WTC11 (cell line): Measurements from ENCODE around the gene FKBP5. TPM values are rescaled to one million over a fixed set of nuclear protein-coding genes. Genes with fewer than 3 reads are reported as not detected.

ENCODE experiments used
- ATAC-seq: fragments of 200-7000 bp; cut with Tn5 transposase; 2 replicates; pipeline ENCODE4 v1.10.0; 2021; ENCODE audit warnings: mild to moderate bottlenecking, moderate library complexity
- CTCF ChIA-PET: fragments of 300-600 bp; sonication (Branson Sonifier 250); formaldehyde crosslinking; loops from one replicate; lab custom pipeline; 2021; ENCODE audit warnings: antibody characterized with exemption; lab: Charles Lee
- POLR2A ChIA-PET: fragments of 350-600 bp; sonication (Branson Sonifier 250); formaldehyde crosslinking; loops from one replicate; lab custom pipeline; 2021; ENCODE audit warnings: antibody characterized with exemption; lab: Charles Lee
- DNase-seq: peaks from one replicate; pipeline ENCODE4 v3.0.0; 2021; ENCODE audit warnings: low spot score
- H3K27ac Mint-ChIP-seq: 2 replicates; pipeline ENCODE4 v1.8.0; 2021; ENCODE audit warnings: mixed read lengths
- H3K27me3 Mint-ChIP-seq: 2 replicates; pipeline ENCODE4 v1.8.0; 2021; ENCODE audit warnings: low read depth, mild to moderate bottlenecking, moderate library complexity, mixed read lengths
- H3K36me3 Mint-ChIP-seq: 2 replicates; pipeline ENCODE4 v1.8.0; 2021; ENCODE audit warnings: mixed read lengths
- H3K4me1 Mint-ChIP-seq: 2 replicates; pipeline ENCODE4 v1.8.0; 2022; ENCODE audit warnings: mixed read lengths
- H3K4me3 Mint-ChIP-seq: 2 replicates; pipeline ENCODE4 v1.8.0; 2021; ENCODE audit warnings: mild to moderate bottlenecking, moderate library complexity, mixed read lengths
- H3K9me3 Mint-ChIP-seq: 2 replicates; pipeline ENCODE4 v1.8.0; 2021; ENCODE audit warnings: mixed read lengths
- CREB1 ChIP-seq: sonication (generic); formaldehyde crosslinking; IDR thresholded peaks from 2 replicates; pipeline ENCODE4 v1.8.0; 2023; ENCODE audit warnings: mild to moderate bottlenecking, missing genetic modification reagents
- CREM ChIP-seq: sonication (generic); formaldehyde crosslinking; IDR thresholded peaks from 2 replicates; pipeline ENCODE4 v1.8.1; 2022; ENCODE audit warnings: mild to moderate bottlenecking, missing genetic modification reagents, moderate library complexity
- ETV6 ChIP-seq: sonication (generic); formaldehyde crosslinking; IDR thresholded peaks from 2 replicates; pipeline ENCODE4 v1.8.1; 2022; ENCODE audit warnings: mild to moderate bottlenecking, missing genetic modification reagents
- FOXK1 ChIP-seq: sonication (generic); formaldehyde crosslinking; IDR thresholded peaks from 2 replicates; pipeline ENCODE4 v1.8.0; 2022; ENCODE audit warnings: mild to moderate bottlenecking, moderate library complexity, missing genetic modification reagents
- GRHL2 ChIP-seq: fragments of 250-450 bp; sonication (Bioruptor Pico); IDR thresholded peaks from 2 replicates; pipeline ENCODE4 v1.8.0; 2022; ENCODE audit warnings: mild to moderate bottlenecking, moderate library complexity; ENCODE audit not compliant: insufficient replicate concordance, severe bottlenecking
- GTF2I ChIP-seq: fragments of 250-450 bp; sonication (Bioruptor Pico); conservative IDR thresholded peaks from 2 replicates; pipeline ENCODE4 v1.4.0; 2021; ENCODE audit warnings: mild to moderate bottlenecking
- NFATC4 ChIP-seq: fragments of 250-450 bp; sonication (Bioruptor Pico); IDR thresholded peaks from 2 replicates; pipeline ENCODE4 v1.9.0; 2021; ENCODE audit warnings: mild to moderate bottlenecking
- OVOL2 ChIP-seq: fragments of 250-450 bp; sonication (Bioruptor Pico); IDR thresholded peaks from 2 replicates; pipeline ENCODE4 v1.9.0; 2021; ENCODE audit warnings: mild to moderate bottlenecking, borderline replicate concordance
- PRDM15 ChIP-seq: sonication (generic); formaldehyde crosslinking; IDR thresholded peaks from 2 replicates; pipeline ENCODE4 v1.8.0; 2022; ENCODE audit warnings: missing genetic modification reagents
- PRRX2 ChIP-seq: fragments of 250-450 bp; sonication (Bioruptor Pico); IDR thresholded peaks from 2 replicates; pipeline ENCODE4 v1.8.0; 2021; ENCODE audit warnings: mild to moderate bottlenecking
- RELA ChIP-seq: sonication (generic); formaldehyde crosslinking; IDR thresholded peaks from 2 replicates; pipeline ENCODE4 v1.8.1; 2022; ENCODE audit warnings: missing genetic modification reagents, mild to moderate bottlenecking, borderline replicate concordance
- SMAD4 ChIP-seq: sonication (generic); formaldehyde crosslinking; IDR thresholded peaks from 2 replicates; pipeline ENCODE4 v1.8.0; 2022; ENCODE audit warnings: mild to moderate bottlenecking, missing genetic modification reagents
- SOX15 ChIP-seq: fragments of 250-450 bp; sonication (Bioruptor Pico); IDR thresholded peaks from 2 replicates; pipeline ENCODE4 v1.9.0; 2021; ENCODE audit warnings: mild to moderate bottlenecking
- SP1 ChIP-seq: sonication (generic); formaldehyde crosslinking; conservative IDR thresholded peaks from 2 replicates; pipeline ENCODE4 v1.8.1; 2022; ENCODE audit warnings: missing genetic modification reagents
- TEAD1 ChIP-seq: sonication (generic); formaldehyde crosslinking; IDR thresholded peaks from 2 replicates; pipeline ENCODE4 v1.8.0; 2022; ENCODE audit warnings: mild to moderate bottlenecking, missing genetic modification reagents
- TEAD4 ChIP-seq: sonication (generic); formaldehyde crosslinking; IDR thresholded peaks from 2 replicates; pipeline ENCODE4 v1.8.0; 2022; ENCODE audit warnings: mild to moderate bottlenecking, missing genetic modification reagents
- ZNF121 ChIP-seq: sonication (generic); formaldehyde crosslinking; IDR thresholded peaks from 2 replicates; pipeline ENCODE4 v1.8.0; 2023; ENCODE audit warnings: missing genetic modification reagents
- ZNF138 ChIP-seq: sonication (generic); formaldehyde crosslinking; conservative IDR thresholded peaks from 2 replicates; pipeline ENCODE4 v1.8.1; 2022; ENCODE audit warnings: mild to moderate bottlenecking, moderate library complexity, missing genetic modification reagents
- ZNF232 ChIP-seq: sonication (generic); formaldehyde crosslinking; IDR thresholded peaks from 2 replicates; pipeline ENCODE4 v1.8.0; 2022; ENCODE audit warnings: mild to moderate bottlenecking, missing genetic modification reagents
- ZNF425 ChIP-seq: fragments of 250-450 bp; sonication (Bioruptor Pico); conservative IDR thresholded peaks from 2 replicates; pipeline ENCODE4 v1.9.0; 2021; ENCODE audit warnings: mild to moderate bottlenecking
- ZNF671 ChIP-seq: fragments of 250-450 bp; sonication (Bioruptor Pico); IDR thresholded peaks from 2 replicates; pipeline ENCODE4 v1.8.0; 2021; ENCODE audit warnings: mild to moderate bottlenecking
- total RNA-seq: library from RNA; stranded (reverse); gene quantifications from 3 replicates; pipeline ENCODE4 v1.2.3, GENCODE V29; 2021
- TF ChIP-seq, protein P1 (sequence below): sonication (generic); formaldehyde crosslinking; IDR thresholded peaks from 2 replicates; pipeline ENCODE4 v1.8.1; 2023; ENCODE audit warnings: mild to moderate bottlenecking, missing genetic modification reagents
- TF ChIP-seq, protein P2 (sequence below): fragments of 250-450 bp; sonication (Bioruptor Pico); IDR thresholded peaks from 2 replicates; pipeline ENCODE4 v2.1.2; 2022; ENCODE audit warnings: mild to moderate bottlenecking, moderate library complexity
- TF ChIP-seq, protein P3 (sequence below): sonication (generic); formaldehyde crosslinking; IDR thresholded peaks from 2 replicates; pipeline ENCODE4 v1.8.0; 2023; ENCODE audit warnings: missing genetic modification reagents

The FKBP5 gene
- total RNA-seq, 1 experiment from 2014 or later, result 27.2 TPM

DNA sequence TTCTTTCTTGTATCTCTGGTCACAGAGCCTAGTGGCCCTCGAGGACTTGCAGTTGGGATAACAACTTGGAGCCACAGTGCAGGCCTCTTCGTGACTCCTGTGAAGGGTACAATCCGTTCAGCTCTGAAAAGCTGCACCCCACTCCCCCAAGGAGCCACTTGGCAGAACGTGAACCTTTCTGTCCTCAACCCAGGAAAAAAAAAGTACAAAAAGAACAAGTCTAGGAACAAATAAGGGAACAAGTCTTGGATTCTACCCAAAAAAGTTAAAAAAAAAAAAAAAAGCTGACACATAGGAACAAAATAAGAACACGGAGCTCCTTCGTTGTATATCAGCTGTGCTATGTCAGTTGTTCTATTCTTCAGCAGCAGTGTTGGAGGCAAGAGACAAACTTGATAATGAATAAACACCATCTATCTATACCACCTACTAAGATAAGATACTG lies 98.1 kb downstream of the FKBP5 start (continued):
- TF ChIP-seq PRDM15 (CRISPR knock-in tag), result no peak

DNA sequence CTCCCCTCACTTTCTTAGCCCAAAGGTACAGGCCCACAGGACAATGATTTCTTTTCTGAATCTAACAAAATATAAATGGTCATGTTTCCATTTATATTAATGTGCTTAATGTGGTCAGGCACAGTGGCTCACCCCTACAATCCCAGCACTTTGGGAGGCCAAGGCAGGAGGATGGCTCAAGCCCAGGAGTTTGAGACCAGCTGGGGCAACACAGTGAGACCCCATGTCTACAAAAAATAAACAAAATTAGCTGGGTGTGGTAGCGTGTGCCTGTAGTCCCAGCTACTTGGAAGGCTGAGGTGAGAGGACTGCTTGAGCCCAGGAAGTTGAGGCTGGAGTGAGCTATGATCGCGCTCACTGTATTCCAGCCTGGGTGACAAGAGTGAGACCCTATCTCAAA lies 98.8 kb downstream of the FKBP5 start:
- Mint-ChIP-seq H3K4me3 (no peak overlapping the region), H3K27me3 (no peaks in the 10 kb centered on the region), H3K9me3 (no peaks in the 10 kb centered on the region), H3K4me1 (peaks cover 5% of the 10 kb centered on the region; the same call in 1 of the 2 replicates), H3K36me3 (peaks cover 5% of the 10 kb centered on the region; the same call in 1 of the 2 replicates), H3K27ac (no peak overlapping the region)
- no peak for DNase-seq
- ChIA-PET POLR2A (no interaction called here), CTCF (interaction anchor here (1.0 to 3.1 kb wide), 6 partner anchors 21 to 168 kb away, joined by 3 to 19 read pairs (median 8); no protein-coding TSS in a partner anchor)
- no peak for ATAC-seq
- TF ChIP-seq ZNF232 (CRISPR knock-in tag) (no peak), ZNF121 (0 out of 2 replicates have a peak, but pooled peaks have one; percentile 19), GRHL2 (no peak)

DNA sequence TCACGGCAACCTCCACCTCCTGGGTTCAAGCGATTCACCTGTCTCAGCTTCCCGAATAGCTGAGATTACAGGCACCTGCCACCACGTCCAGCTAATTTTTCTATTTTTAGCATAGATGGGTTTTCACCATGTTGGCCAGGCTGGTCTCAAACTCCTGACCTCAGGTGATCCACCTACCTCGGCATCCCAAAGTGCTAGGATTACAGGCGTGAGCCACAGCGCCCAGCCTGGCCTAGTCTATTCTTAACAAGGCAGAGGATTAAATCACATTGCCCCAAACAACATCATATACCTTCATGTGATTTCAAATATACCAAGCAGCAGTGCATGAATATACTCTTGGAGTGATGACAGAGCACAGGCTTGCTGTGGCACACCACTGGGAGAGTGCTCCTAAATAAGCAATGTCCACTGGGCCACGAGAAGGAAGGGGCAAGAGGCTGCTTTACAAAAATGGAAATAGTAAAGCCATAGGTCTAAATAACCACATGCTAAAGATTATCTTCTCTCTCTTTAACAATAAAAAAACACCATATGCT lies 99.4 kb downstream of the FKBP5 start:
- POLR2A ChIA-PET, result no interaction called here
- no peak for ATAC-seq

GRCh38 chr6:35587167-35587566 lies 101.5 kb downstream of the FKBP5 start:
- H3K4me3 Mint-ChIP-seq, result no peak overlapping the region
- no peaks in the 10 kb centered on the region for H3K36me3 Mint-ChIP-seq
- no peak overlapping the region for H3K27ac Mint-ChIP-seq
- no peaks in the 10 kb centered on the region for H3K27me3 Mint-ChIP-seq
- H3K4me1 Mint-ChIP-seq, result peaks cover 4% of the 10 kb centered on the region; the same call in 1 of the 2 replicates
- ChIA-PET POLR2A (no interaction called here), CTCF (interaction anchor here (2.1 kb wide), 1 partner anchor 149 kb away, joined by 7 read pairs; no protein-coding TSS in a partner anchor)
- no peaks in the 10 kb centered on the region for H3K9me3 Mint-ChIP-seq
- no peak for TF ChIP-seq SP1
- TF ChIP-seq GTF2I (CRISPR knock-in tag), result no peak
- no peak for TF ChIP-seq SMAD4 (CRISPR knock-in tag)
- TF ChIP-seq, protein P1, sequence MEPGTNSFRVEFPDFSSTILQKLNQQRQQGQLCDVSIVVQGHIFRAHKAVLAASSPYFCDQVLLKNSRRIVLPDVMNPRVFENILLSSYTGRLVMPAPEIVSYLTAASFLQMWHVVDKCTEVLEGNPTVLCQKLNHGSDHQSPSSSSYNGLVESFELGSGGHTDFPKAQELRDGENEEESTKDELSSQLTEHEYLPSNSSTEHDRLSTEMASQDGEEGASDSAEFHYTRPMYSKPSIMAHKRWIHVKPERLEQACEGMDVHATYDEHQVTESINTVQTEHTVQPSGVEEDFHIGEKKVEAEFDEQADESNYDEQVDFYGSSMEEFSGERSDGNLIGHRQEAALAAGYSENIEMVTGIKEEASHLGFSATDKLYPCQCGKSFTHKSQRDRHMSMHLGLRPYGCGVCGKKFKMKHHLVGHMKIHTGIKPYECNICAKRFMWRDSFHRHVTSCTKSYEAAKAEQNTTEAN (CRISPR knock-in tag), result no peak
- TF ChIP-seq, protein P2, sequence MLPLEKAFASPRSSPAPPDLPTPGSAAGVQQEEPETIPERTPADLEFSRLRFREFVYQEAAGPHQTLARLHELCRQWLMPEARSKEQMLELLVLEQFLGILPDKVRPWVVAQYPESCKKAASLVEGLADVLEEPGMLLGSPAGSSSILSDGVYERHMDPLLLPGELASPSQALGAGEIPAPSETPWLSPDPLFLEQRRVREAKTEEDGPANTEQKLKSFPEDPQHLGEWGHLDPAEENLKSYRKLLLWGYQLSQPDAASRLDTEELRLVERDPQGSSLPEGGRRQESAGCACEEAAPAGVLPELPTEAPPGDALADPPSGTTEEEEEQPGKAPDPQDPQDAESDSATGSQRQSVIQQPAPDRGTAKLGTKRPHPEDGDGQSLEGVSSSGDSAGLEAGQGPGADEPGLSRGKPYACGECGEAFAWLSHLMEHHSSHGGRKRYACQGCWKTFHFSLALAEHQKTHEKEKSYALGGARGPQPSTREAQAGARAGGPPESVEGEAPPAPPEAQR (CRISPR knock-in tag), result no peak
- no peak for TF ChIP-seq CREM (CRISPR knock-in tag)
- TF ChIP-seq FOXK1 (CRISPR knock-in tag), result no peak
- no peak for TF ChIP-seq PRRX2 (CRISPR knock-in tag)
- TF ChIP-seq ZNF671 (CRISPR knock-in tag), result no peak
- TF ChIP-seq NFATC4, result no peak
- DNase-seq (no peak), ATAC-seq (no peak)

More for the DNA sequence above, 99.4 kb downstream of the FKBP5 start:
- no peaks in the 10 kb centered on the region for H3K9me3 Mint-ChIP-seq
- CTCF ChIA-PET, result interaction anchor here (2.1 to 2.8 kb wide), 2 partner anchors 21 to 147 kb away, joined by 7 to 11 read pairs; no protein-coding TSS in a partner anchor
- no peak for DNase-seq
- H3K4me1 Mint-ChIP-seq, result peaks cover 5% of the 10 kb centered on the region; the same call in 1 of the 2 replicates
- no peak overlapping the region for H3K27ac Mint-ChIP-seq
- peaks cover 3% of the 10 kb centered on the region; the same call in 1 of the 2 replicates for H3K36me3 Mint-ChIP-seq
- H3K4me3 Mint-ChIP-seq, result no peak overlapping the region
- TF ChIP-seq OVOL2 (CRISPR knock-in tag) (no peak), ETV6 (CRISPR knock-in tag) (no peak), NFATC4 (no peak), TEAD1 (CRISPR knock-in tag) (no peak), ZNF425 (CRISPR knock-in tag) (no peak), FOXK1 (CRISPR knock-in tag) (no peak), TEAD4 (CRISPR knock-in tag) (no peak), CREB1 (no peak), SOX15 (CRISPR knock-in tag) (no peak), RELA (CRISPR knock-in tag) (no peak), ZNF138 (CRISPR knock-in tag) (no peak), ZNF121 (no peak)
- TF ChIP-seq, protein P3, sequence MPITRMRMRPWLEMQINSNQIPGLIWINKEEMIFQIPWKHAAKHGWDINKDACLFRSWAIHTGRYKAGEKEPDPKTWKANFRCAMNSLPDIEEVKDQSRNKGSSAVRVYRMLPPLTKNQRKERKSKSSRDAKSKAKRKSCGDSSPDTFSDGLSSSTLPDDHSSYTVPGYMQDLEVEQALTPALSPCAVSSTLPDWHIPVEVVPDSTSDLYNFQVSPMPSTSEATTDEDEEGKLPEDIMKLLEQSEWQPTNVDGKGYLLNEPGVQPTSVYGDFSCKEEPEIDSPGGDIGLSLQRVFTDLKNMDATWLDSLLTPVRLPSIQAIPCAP (CRISPR knock-in tag), result no peak
- TF ChIP-seq, all 79 proteins: peak for 0
- H3K27me3 Mint-ChIP-seq, result no peaks in the 10 kb centered on the region
